ENCODE results near the gene NEK1.

NEK1 gene

GRCh38 chr4:169348541-169348940 is 263.8 kb downstream of the NEK1 start:
- DNase-seq (ENCODE audit: low spot score in 2 of 2), result no peak
- H3K4me3 Mint-ChIP-seq, result no peak overlapping the region
- no peak for ATAC-seq (replicated peaks; ENCODE audit: extremely low read depth, poor library complexity, severe bottlenecking)
- H3K27ac Mint-ChIP-seq (ENCODE audit: low read depth), result no peak overlapping the region
- H3K9me3 Mint-ChIP-seq, result no peaks in the 10 kb centered on the region
- no peaks in the 10 kb centered on the region for H3K36me3 Mint-ChIP-seq (ENCODE audit: insufficient read depth)
- no peaks in the 10 kb centered on the region for H3K4me1 Mint-ChIP-seq
- peaks cover 4% of the 10 kb centered on the region for H3K27me3 Mint-ChIP-seq

DNA sequence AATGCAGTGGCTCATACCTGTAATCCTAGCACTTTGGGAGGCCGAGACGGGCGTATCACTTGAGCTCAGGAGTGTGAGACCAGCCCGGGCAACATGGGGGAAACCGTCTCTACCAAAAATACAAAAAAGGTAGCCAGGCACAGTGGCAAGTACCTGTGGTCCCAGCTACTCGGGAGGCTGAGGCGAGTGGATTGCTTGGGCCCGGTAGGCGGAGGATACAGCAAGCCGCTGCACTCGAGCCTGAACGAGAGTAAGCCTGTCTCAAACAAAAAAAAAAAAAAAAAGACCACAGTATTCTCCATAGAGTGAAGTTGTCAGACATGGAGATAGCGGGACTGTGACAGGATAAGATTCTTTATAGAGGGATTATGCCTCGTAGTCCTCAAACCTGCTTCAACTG is 265.5 kb downstream of the NEK1 start:
- H3K36me3 Mint-ChIP-seq (ENCODE audit: insufficient read depth), result no peaks in the 10 kb centered on the region
- no peaks in the 10 kb centered on the region for H3K9me3 Mint-ChIP-seq
- no peak overlapping the region for H3K4me3 Mint-ChIP-seq
- H3K27me3 Mint-ChIP-seq, result no peaks in the 10 kb centered on the region
- DNase-seq (ENCODE audit: low spot score in 2 of 2) (no peak), ATAC-seq (replicated peaks; ENCODE audit: extremely low read depth, poor library complexity, severe bottlenecking) (no peak)
- H3K27ac Mint-ChIP-seq (ENCODE audit: low read depth), result no peak overlapping the region
- H3K4me1 Mint-ChIP-seq, result no peaks in the 10 kb centered on the region

- ATAC-seq (replicated peaks; ENCODE audit: extremely low read depth, poor library complexity, severe bottlenecking), result no peak
Measured at GRCh38 chr4:169345316-169345721, 267.1 kb downstream of the NEK1 start.

More at GRCh38 chr4:169345316-169345721, 267.1 kb downstream of the NEK1 start:
- Mint-ChIP-seq H3K36me3 (ENCODE audit: insufficient read depth) (no peaks in the 10 kb centered on the region), H3K4me1 (no peaks in the 10 kb centered on the region), H3K27me3 (no peaks in the 10 kb centered on the region), H3K9me3 (no peaks in the 10 kb centered on the region), H3K4me3 (no peak overlapping the region), H3K27ac (ENCODE audit: low read depth) (no peak overlapping the region)
- no peak for DNase-seq (ENCODE audit: low spot score in 2 of 2)
